Natural killer cell (primary cell): Measurements from ENCODE around the gene CLDN22. TPM values are rescaled to one million over a fixed set of nuclear protein-coding genes. Genes with fewer than 3 reads are reported as not detected.
"Not testable (repeated sequence)": the region's sequence is repeated elsewhere in the genome, so short reads cannot be mapped to it uniquely, and the experiment has no call there.

ENCODE experiments used
- ATAC-seq, 3 donors: fragments of 150-1000 bp in 2 of 3; fragments of 200-7000 bp in 1 of 3; cut with Tn5 transposase; 1 replicate in 1 of 3; 2 replicates in 2 of 3; pipeline ENCODE4 v1.10.0; 2021; ENCODE audit warnings: mild to moderate bottlenecking in 2 of 3, moderate library complexity in 2 of 3
- DNase-seq, 2 donors: peaks; one replicate each; pipeline versions ENCODE4 v3.0.0 to v3.0.0-alpha.2; 2013 to 2021; ENCODE audit warnings: mixed read lengths in 1 of 2
- H3K27ac ChIP-seq: one replicate; pipeline ENCODE4 v1.5.1; 2013; ENCODE audit warnings: mild to moderate bottlenecking, low read length
- H3K27me3 ChIP-seq: one replicate; pipeline ENCODE4 v1.6.1; 2013; ENCODE audit warnings: low read length; ENCODE audit not compliant: control insufficient read depth, insufficient read depth
- H3K36me3 ChIP-seq: one replicate; pipeline ENCODE4 v1.6.1; 2013; ENCODE audit warnings: low read length; ENCODE audit not compliant: control insufficient read depth, insufficient read depth
- H3K4me1 ChIP-seq: one replicate; pipeline ENCODE4 v1.6.1; 2013; ENCODE audit warnings: low read length; ENCODE audit not compliant: control insufficient read depth, insufficient read depth
- H3K4me3 ChIP-seq: one replicate; pipeline ENCODE4 v1.5.1; 2013; ENCODE audit warnings: low read length
- H3K9me3 ChIP-seq: one replicate; pipeline ENCODE4 v1.6.1; 2013; ENCODE audit warnings: low read length; ENCODE audit not compliant: control insufficient read depth, insufficient read depth
- H3K27ac Mint-ChIP-seq, 2 donors: one replicate each; pipeline ENCODE4 v1.8.0; 2022; ENCODE audit warnings: mild to moderate bottlenecking in 2 of 2, mixed read lengths in 2 of 2, moderate library complexity in 1 of 2
- H3K27me3 Mint-ChIP-seq, 2 donors: one replicate each; pipeline ENCODE4 v1.8.0; 2022; ENCODE audit warnings: low read depth in 2 of 2, mixed read lengths in 2 of 2
- H3K36me3 Mint-ChIP-seq: one replicate; pipeline ENCODE4 v1.8.0; 2022; ENCODE audit warnings: mixed read lengths
- H3K4me1 Mint-ChIP-seq, 2 donors: one replicate each; pipeline ENCODE4 v1.8.0; 2022; ENCODE audit warnings: mixed read lengths in 2 of 2
- H3K4me3 Mint-ChIP-seq: one replicate; pipeline ENCODE4 v1.8.0; 2022; ENCODE audit warnings: mild to moderate bottlenecking, moderate library complexity, mixed read lengths
- H3K9me3 Mint-ChIP-seq, 2 donors: one replicate each; pipeline ENCODE4 v1.8.0; 2022; ENCODE audit warnings: mixed read lengths in 2 of 2
- WGBS: methylation state at CpG from one replicate; pipeline ENCODE4 v1.1.7; 2013; ENCODE audit warnings: missing lambda C conversion rate; ENCODE audit not compliant: insufficient coverage; 5-methylcytosine and 5-hydroxymethylcytosine counted together
- intact Hi-C: fragments of 100-400 bp; cut with micrococcal nuclease; formaldehyde crosslinking; loops from one replicate; pipeline ENCODE4 v1.14.2; 2022
- total RNA-seq, 4 donors: library from RNA; stranded (reverse); fragments of 120-200 nt in 1 of 4; gene quantifications; one replicate each; pipeline versions ENCODE4 v1.2.3 to v1.2.4, GENCODE V29; 2013 to 2022
- TF ChIP-seq, protein P1 (sequence below): fragments of 200-600 bp; IDR thresholded peaks from one replicate; pipeline ENCODE4 v1.8.0; 2022; ENCODE audit warnings: antibody characterized with exemption

The CLDN22 gene
- total RNA-seq, 3 donors from 2014 or later (not counting 1 experiment from before 2014, with no cell fraction given) = 0.25 to 0.60 TPM; not detected in 1

GRCh38 chr4:183327827-183328226, 7.8 kb upstream of the CLDN22 start:
- 94% methylated on average over 7 of the region's 7 CpGs for WGBS
- Mint-ChIP-seq H3K27ac (no peak overlapping the region), H3K4me3 (no peak overlapping the region), H3K4me1 (no peaks in the 10 kb centered on the region), H3K36me3 (no peaks in the 10 kb centered on the region), H3K27me3 (peaks cover 42 to 71% of the 10 kb centered on the region in 2 donors), H3K9me3 (no peaks in the 10 kb centered on the region)
- intact Hi-C loops = no loop called here
- Histone ChIP-seq H3K36me3 (no peaks in the 10 kb centered on the region), H3K4me3 (no peak overlapping the region), H3K27me3 (peaks cover 5% of the 10 kb centered on the region), H3K9me3 (no peaks in the 10 kb centered on the region), H3K4me1 (no peaks in the 10 kb centered on the region), H3K27ac (no peak overlapping the region)
- ATAC-seq (no peak), DNase-seq (no peak)
- TF ChIP-seq, protein P1, sequence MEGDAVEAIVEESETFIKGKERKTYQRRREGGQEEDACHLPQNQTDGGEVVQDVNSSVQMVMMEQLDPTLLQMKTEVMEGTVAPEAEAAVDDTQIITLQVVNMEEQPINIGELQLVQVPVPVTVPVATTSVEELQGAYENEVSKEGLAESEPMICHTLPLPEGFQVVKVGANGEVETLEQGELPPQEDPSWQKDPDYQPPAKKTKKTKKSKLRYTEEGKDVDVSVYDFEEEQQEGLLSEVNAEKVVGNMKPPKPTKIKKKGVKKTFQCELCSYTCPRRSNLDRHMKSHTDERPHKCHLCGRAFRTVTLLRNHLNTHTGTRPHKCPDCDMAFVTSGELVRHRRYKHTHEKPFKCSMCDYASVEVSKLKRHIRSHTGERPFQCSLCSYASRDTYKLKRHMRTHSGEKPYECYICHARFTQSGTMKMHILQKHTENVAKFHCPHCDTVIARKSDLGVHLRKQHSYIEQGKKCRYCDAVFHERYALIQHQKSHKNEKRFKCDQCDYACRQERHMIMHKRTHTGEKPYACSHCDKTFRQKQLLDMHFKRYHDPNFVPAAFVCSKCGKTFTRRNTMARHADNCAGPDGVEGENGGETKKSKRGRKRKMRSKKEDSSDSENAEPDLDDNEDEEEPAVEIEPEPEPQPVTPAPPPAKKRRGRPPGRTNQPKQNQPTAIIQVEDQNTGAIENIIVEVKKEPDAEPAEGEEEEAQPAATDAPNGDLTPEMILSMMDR = no peak

GRCh38 chr4:183326853-183327252, 6.8 kb upstream of the CLDN22 start:
- no peaks in the 10 kb centered on the region for H3K36me3 ChIP-seq
- Mint-ChIP-seq H3K4me3 (no peak overlapping the region), H3K27ac (no peak overlapping the region), H3K4me1 (peaks cover under 1 to 6% of the 10 kb centered on the region in 2 donors), H3K36me3 (no peaks in the 10 kb centered on the region), H3K9me3 (no peaks in the 10 kb centered on the region), H3K27me3 (peaks cover 34 to 65% of the 10 kb centered on the region in 2 donors)
- TF ChIP-seq, protein P1 = no peak
- H3K27me3 ChIP-seq = peaks cover 3% of the 10 kb centered on the region
- 71% methylated on average over 2 of the region's 2 CpGs for WGBS
- H3K9me3 ChIP-seq = no peaks in the 10 kb centered on the region
- H3K27ac ChIP-seq = no peak overlapping the region
- DNase-seq (no peak), ATAC-seq (no peak)
- no peak overlapping the region for H3K4me3 ChIP-seq
- intact Hi-C loops = no loop called here
- H3K4me1 ChIP-seq = peaks cover under 1% of the 10 kb centered on the region

DNA sequence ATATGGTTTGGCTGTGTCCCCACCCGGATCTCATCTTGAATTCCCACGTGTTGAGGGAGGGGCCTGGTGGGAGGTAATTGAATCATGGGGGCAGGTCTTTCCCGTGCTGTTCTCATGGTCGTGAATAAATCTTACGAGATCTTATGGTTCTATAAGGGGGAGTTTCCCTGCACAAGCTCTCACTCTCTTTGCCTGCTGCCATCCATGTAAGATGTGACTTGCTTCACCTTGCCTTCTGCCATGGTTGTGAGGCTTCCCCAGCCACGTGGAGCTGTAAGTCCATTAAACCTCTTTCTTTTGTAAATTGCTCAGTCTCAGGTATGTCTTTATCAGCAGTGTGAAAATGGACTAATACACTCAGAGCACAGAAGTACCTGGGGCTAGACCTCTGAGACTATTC, 6.3 kb upstream of the CLDN22 start:
- WGBS = 87% methylated on average over 6 of the region's 6 CpGs
- H3K27ac Mint-ChIP-seq, H3K4me3 ChIP-seq, H3K27me3 ChIP-seq, H3K4me1 ChIP-seq, H3K36me3 Mint-ChIP-seq, H3K36me3 ChIP-seq, H3K9me3 Mint-ChIP-seq, H3K27ac ChIP-seq, H3K4me3 Mint-ChIP-seq, H3K9me3 ChIP-seq, DNase-seq, intact Hi-C loops, ATAC-seq: not testable (repeated sequence)
- Mint-ChIP-seq H3K27me3 (peaks cover 31 to 61% of the 10 kb centered on the region in 2 donors), H3K4me1 (peaks cover 5 to 11% of the 10 kb centered on the region in 2 donors)

GRCh38 chr4:183324619-183325018, 4.5 kb upstream of the CLDN22 start:
- H3K4me1 Mint-ChIP-seq = peaks cover 18 to 29% of the 10 kb centered on the region in 2 donors
- Histone ChIP-seq H3K9me3 (no peaks in the 10 kb centered on the region), H3K27ac (no peak overlapping the region), H3K4me1 (peaks cover 12% of the 10 kb centered on the region), H3K4me3 (no peak overlapping the region), H3K27me3 (peaks cover 3% of the 10 kb centered on the region), H3K36me3 (no peaks in the 10 kb centered on the region)
- no peak overlapping the region for H3K27ac Mint-ChIP-seq
- DNase-seq (no peak), ATAC-seq (no peak)
- WGBS = 88% methylated on average over 7 of the region's 7 CpGs
- TF ChIP-seq, protein P1 = no peak
- peaks cover 34 to 73% of the 10 kb centered on the region in 2 donors for H3K27me3 Mint-ChIP-seq
- H3K9me3 Mint-ChIP-seq = no peaks in the 10 kb centered on the region
- no peak overlapping the region for H3K4me3 Mint-ChIP-seq
- no peaks in the 10 kb centered on the region for H3K36me3 Mint-ChIP-seq
- intact Hi-C loops = no loop called here

DNA sequence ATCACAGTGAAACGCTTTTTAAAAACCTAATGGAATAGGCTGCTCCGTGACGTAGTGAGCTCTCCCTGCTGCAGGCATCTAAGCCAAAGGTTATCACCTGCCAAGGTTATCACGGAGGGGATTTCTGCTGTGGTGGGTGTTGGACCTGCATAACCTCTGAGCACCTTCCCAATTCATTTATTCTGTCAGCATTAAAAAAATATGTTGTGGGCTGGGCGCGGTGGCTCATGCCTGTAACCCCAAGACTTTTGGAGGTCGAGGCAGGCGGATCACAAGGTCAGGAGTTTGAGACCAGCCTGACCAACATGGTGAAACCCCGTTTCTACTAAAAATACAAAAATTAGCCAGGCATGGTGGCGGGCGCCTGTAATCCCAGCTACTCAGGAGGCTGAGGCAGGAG, 4.0 kb upstream of the CLDN22 start:
- WGBS = 95% methylated on average over 9 of the region's 11 CpGs

More for the DNA sequence above, 4.0 kb upstream of the CLDN22 start:
- DNase-seq, H3K27me3 ChIP-seq, H3K36me3 Mint-ChIP-seq, H3K27ac Mint-ChIP-seq, ATAC-seq, H3K4me3 ChIP-seq, H3K27ac ChIP-seq, intact Hi-C loops, H3K9me3 ChIP-seq, H3K9me3 Mint-ChIP-seq, H3K36me3 ChIP-seq, H3K4me3 Mint-ChIP-seq: not testable (repeated sequence)
- H3K27me3 Mint-ChIP-seq = peaks cover 35 to 73% of the 10 kb centered on the region in 2 donors
- H3K4me1 ChIP-seq = peaks cover 12% of the 10 kb centered on the region
- peaks cover 18 to 29% of the 10 kb centered on the region in 2 donors for H3K4me1 Mint-ChIP-seq
